HFF-Myc (cell line): ENCODE data around the gene SMIM33.

Experiments used
- DNase-seq: peaks from one replicate; pipeline ENCODE4 v3.0.0-alpha.2; 2011; ENCODE audit warnings: low read depth; ENCODE audit errors: extremely low read depth
- H3K4me3 ChIP-seq: replicated peaks from 2 replicates; pipeline ENCODE4 v1.5.1; 2011; ENCODE audit warnings: low read depth, mild to moderate bottlenecking, control low read depth, low read length
- TF ChIP-seq, protein P1 (sequence below): IDR thresholded peaks from 2 replicates; pipeline ENCODE4 v1.5.1; 2012; ENCODE audit warnings: mild to moderate bottlenecking, low read depth, low read length, control low read depth; ENCODE audit errors: missing control alignments

SMIM33 gene

DNA sequence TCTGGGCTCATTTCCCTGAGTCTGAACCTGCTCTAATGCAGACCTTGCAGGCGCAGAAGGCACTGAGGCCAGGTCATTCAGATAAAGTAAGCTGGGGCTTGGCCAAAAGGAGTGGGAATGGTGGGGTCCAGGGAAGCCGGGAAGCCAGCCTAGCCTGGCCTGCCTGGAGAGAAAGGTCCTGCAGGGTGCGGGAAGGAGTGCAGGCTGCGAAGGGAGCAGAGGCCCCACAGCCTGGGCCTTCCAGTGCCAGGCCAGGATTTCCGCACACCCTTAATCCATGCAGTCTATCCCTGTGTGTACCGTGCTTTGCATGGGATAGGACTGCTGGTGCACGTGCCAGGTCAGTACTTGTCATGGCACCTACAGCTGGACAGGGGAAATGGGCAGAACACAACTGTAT, 15.4 kb downstream of the SMIM33 start:
- DNase-seq = no peak
- H3K4me3 ChIP-seq = no peak overlapping the region
- TF ChIP-seq, protein P1, sequence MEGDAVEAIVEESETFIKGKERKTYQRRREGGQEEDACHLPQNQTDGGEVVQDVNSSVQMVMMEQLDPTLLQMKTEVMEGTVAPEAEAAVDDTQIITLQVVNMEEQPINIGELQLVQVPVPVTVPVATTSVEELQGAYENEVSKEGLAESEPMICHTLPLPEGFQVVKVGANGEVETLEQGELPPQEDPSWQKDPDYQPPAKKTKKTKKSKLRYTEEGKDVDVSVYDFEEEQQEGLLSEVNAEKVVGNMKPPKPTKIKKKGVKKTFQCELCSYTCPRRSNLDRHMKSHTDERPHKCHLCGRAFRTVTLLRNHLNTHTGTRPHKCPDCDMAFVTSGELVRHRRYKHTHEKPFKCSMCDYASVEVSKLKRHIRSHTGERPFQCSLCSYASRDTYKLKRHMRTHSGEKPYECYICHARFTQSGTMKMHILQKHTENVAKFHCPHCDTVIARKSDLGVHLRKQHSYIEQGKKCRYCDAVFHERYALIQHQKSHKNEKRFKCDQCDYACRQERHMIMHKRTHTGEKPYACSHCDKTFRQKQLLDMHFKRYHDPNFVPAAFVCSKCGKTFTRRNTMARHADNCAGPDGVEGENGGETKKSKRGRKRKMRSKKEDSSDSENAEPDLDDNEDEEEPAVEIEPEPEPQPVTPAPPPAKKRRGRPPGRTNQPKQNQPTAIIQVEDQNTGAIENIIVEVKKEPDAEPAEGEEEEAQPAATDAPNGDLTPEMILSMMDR = no peak

DNA sequence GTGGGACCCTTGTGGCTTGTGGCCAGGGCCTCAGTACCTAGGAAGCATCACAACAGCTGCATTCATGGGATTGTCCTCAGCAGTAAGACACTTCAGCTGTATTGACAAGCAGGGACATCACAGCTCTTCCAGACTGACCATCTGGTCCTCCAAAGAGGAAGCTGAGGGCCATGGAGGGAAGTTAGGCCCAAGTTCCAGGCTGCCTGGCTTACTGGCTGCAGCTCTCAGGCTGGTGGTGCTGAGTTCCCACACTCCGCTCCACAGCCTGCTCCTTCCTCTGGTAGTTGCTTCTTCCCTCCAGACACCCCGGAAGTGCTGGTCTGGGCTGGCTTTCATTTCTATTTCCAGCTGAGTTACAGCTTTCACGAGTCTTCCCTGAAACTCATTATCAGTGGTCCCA, 17.5 kb downstream of the SMIM33 start:
- TF ChIP-seq, protein P1 = no peak
- no peak overlapping the region for H3K4me3 ChIP-seq
- DNase-seq = no peak

DNA sequence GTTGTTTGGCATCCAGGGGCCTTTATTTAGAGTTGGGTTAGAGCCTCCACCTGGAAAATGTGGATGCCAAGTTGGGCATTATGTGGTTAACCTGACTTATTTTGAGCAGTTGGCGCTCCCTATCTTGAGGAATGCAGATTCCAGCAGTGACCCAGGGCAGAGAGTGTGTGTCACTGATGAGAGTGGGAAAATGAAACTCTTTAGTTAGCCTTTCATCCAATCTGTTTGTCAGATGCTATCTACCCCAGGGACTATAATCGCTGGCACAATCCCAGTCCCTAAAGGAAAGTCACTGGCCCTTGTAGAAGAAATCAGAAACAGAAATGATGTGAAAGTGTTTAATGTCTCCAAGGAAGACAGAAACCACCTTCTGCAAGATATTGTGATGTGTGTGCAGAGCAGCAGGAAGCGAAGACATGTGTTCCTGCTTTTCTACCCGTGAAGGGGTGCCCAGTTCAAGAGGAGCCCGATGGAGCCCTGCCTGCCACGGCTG, 21.9 kb downstream of the SMIM33 start:
- TF ChIP-seq, protein P1 = no peak
- H3K4me3 ChIP-seq = no peak overlapping the region
- DNase-seq = no peak

DNA sequence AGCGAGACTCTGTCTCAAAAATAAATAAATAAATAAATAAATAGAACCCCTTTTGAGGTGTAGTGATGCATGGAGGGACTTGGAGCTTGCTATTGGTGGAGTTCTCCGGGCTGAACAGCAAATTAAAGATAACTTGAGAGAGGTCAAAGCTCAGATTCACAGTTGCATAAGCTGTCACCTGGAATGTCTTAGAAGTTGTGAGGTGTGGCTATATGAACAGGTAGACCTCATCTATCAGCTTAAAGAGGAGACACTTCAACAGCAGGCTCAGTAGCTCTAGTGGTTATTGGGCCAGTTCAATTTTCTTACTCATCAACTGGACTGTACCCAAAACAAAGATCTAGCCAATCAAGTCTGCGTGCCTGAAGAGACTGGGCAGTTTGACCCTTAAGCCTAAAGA, 23.5 kb downstream of the SMIM33 start:
- H3K4me3 ChIP-seq = no peak overlapping the region
- no peak for DNase-seq
- TF ChIP-seq, protein P1 = no peak

DNA sequence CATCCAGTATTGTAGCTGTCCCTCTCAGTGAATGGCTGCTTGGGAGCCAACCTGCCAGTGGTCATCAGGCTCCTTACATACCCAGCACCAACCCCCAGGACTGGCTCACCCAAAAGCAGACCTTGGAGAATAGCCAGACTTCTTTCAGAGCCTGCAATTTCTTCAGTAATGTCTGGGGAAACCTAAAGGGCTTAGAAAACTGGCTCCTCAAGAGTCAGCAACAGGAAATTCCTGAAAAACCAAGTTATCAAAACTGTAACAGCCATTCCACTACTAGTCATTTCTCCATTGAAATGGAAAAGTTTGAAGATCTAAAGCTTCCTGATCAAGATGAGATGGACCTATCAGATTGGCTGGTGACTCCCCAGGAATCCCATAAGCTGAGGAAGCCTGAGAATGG, 24.0 kb downstream of the SMIM33 start:
- DNase-seq = no peak
- H3K4me3 ChIP-seq = no peak overlapping the region
- TF ChIP-seq, protein P1 = no peak

DNA sequence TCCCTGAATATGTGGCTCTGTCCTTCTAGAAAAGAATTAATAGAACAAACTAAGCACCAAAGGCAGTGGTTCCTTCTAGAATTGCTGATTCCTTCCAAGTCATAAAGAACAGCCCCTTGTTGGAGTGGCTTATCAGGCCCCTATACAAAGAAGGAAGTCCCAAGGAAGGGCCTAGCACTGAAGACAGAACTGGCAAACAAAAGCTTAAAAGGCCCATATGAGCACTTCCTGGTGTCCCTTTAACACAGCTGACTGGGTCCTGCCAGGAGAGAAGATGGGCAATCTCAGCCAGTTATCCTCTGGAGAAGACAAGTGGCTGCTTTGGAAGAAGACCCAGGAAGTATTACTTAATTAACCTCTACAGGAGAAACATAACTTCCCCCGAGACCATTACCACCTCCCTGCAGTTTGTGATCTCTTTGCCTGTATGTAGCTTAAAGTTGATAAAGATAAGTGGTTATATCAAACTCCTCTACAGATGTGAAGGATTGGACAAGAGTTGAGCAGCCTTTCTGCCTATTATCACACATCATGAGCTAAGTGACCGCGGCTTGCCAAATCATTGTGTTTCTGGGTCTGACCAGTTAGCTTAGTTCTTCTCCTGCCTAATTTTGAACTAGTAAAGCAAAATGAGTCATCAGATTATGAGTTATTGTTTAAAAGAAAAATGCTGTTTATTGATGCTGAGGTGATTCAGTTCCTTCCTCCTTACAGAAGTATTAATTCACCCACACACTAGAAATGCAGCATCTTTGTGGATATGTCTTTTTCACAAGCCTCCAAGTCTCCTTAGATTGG, 25.0 kb downstream of the SMIM33 start:
- DNase-seq = no peak
- H3K4me3 ChIP-seq = no peak overlapping the region
- TF ChIP-seq, protein P1 = no peak
